Mammary epithelial cell (primary cell): ENCODE data around the gene KAZN.

Source experiments
- EZH2 ChIP-seq: IDR thresholded peaks from 2 replicates; pipeline ENCODE4 v1.6.1; 2012; ENCODE audit warnings: low read length, inconsistent platforms, borderline replicate concordance
- TF ChIP-seq, protein P1 (sequence below), 2 donors: IDR thresholded peaks in 1 of 2; conservative IDR thresholded peaks in 1 of 2; 2 replicates each; pipeline ENCODE4 v1.5.1; 2011 to 2012; ENCODE audit warnings: inconsistent platforms in 2 of 2, low read length in 2 of 2, mild to moderate bottlenecking in 2 of 2, control low read depth in 1 of 2, low read depth in 1 of 2; ENCODE audit not compliant: insufficient read depth in 1 of 2; ENCODE audit errors: extremely low read depth in 1 of 2

DNA sequence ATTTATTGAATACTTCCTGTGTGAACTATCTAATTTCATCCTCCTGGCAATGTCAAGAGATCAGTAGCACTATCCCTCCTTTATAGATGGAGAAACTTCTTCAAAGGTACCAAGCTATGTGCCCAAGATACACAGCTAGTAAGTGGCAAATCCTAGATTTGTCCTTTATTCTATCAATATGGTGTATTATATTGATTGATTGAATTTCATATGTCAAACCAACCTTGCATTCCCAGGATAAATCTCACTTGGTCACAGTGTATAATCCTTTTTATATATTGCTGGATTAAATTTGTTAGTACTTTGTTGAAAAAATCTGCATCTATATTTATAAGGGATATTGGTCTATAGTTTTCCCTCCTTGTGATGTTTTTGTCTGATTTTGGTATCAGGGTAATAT lies 506.3 kb downstream of the KAZN start:
- TF ChIP-seq, protein P1, sequence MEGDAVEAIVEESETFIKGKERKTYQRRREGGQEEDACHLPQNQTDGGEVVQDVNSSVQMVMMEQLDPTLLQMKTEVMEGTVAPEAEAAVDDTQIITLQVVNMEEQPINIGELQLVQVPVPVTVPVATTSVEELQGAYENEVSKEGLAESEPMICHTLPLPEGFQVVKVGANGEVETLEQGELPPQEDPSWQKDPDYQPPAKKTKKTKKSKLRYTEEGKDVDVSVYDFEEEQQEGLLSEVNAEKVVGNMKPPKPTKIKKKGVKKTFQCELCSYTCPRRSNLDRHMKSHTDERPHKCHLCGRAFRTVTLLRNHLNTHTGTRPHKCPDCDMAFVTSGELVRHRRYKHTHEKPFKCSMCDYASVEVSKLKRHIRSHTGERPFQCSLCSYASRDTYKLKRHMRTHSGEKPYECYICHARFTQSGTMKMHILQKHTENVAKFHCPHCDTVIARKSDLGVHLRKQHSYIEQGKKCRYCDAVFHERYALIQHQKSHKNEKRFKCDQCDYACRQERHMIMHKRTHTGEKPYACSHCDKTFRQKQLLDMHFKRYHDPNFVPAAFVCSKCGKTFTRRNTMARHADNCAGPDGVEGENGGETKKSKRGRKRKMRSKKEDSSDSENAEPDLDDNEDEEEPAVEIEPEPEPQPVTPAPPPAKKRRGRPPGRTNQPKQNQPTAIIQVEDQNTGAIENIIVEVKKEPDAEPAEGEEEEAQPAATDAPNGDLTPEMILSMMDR (conservative IDR thresholded peaks at IDR 0.05 in 1 of 2, IDR thresholded peaks at IDR 0.05 in 1 of 2; ENCODE audit: extremely low read depth in 1 of 2, insufficient read depth in 1 of 2, low read depth in 1 of 2, low read length in 2 of 2) = no peak
- no peak for TF ChIP-seq EZH2
